GM12892 (cell line): Measurements from ENCODE around the gene KIF26B.

ENCODE experiments used
- POLR2A ChIP-seq: IDR thresholded peaks from 2 replicates; pipeline ENCODE4 v1.6.1; 2011; ENCODE audit warnings: low read depth, low read length, control low read depth
- POLR2AphosphoS5 ChIP-seq: IDR thresholded peaks from 2 replicates; pipeline ENCODE4 v1.6.1; 2011; ENCODE audit warnings: low read depth, low read length, control low read depth
- TAF1 ChIP-seq: IDR thresholded peaks from 2 replicates; pipeline ENCODE4 v1.6.1; 2011; ENCODE audit warnings: low read depth, mild to moderate bottlenecking, control low read depth, low read length, borderline replicate concordance

DNA sequence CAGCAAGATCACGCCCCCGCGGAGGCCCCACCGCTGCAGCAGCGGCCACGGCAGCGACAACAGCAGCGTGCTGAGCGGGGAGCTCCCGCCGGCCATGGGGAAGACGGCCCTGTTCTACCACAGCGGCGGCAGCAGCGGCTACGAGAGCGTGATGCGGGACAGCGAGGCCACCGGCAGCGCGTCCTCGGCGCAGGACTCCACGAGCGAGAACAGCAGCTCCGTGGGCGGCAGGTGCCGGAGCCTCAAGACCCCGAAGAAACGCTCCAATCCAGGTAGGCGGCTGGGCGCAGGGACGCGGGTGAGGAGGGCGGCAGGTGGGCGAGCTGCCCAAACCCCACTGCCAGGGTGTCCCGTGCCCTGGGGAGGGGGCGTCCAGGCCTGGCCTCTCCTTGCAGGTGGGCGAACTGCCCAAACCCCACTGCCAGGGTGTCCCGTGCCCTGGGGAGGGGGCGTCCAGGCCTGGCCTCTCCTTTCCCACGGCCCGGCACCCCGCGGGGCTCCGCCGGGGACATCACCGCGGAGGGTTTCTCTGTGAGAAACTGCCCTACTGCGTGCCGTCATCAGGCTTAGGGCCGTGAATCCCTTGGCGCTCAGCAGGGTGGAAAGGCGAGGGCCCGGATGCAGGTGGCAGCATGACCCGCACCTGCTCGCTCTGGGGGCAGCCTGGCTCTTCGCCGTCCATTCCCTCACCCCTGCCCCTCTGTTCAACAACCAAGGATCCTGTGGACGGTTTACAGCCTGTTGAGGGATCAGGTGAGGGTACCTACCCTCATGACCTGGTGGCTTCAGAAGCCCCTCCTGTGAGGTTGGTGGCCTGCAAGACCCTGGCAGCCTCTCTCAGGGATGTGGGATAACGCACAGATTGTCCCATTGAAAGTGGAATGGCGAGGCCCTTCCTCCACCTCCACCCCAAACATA, 534.0 kb downstream of the KIF26B start:
- TF ChIP-seq POLR2AphosphoS5 (no peak), POLR2A (no peak), TAF1 (no peak)
